T-helper 1 cell treated with Interleukin-12 subunit alpha and Interleukin-12 subunit beta and Interleukin-4 antibody, amounts not matched to agents 30 ng/mL and 1 ng/mL, for 36 hours (primary cell): ENCODE measurements around the gene ATOSB. TPM values are rescaled to one million over a fixed set of nuclear protein-coding genes. Genes with fewer than 3 reads are reported as not detected.

Experiments used
- intact Hi-C: fragments of 100-400 bp; cut with micrococcal nuclease; formaldehyde crosslinking; loops from one replicate; pipeline ENCODE4 v1.15.1; 2024
- total RNA-seq: library from RNA; stranded (reverse); gene quantifications from 2 replicates; pipeline ENCODE4 v1.2.3, GENCODE V29; 2022

Gene ATOSB
- total RNA-seq, 1 donor from 2014 or later: 16.2 TPM

- intact Hi-C loops: loop anchor here (1.0 to 5.0 kb wide), 4 partner anchors 35 to 1286 kb away; partner anchors contain the start of genes FAM221B, KIF24, NUDT2 and RNF38
These were observed 628 bp downstream of the ATOSB start for GRCh38 chr9:35114840-35115628.

- intact Hi-C loops: loop anchor here (2.0 kb wide), 2 partner anchors 785 to 1287 kb away; partner anchors contain the start of genes KIF24, NUDT2 and RNF38
These were observed 1.4 kb downstream of the ATOSB start for GRCh38 chr9:35114113-35114839.

- intact Hi-C loops: no loop called here
These were observed 3.2 kb downstream of the ATOSB start for GRCh38 chr9:35112257-35113020.

GRCh38 chr9:35111001-35111933 is 4.4 kb downstream of the ATOSB start:
- intact Hi-C loops: loop anchor here (1.0 to 2.0 kb wide), 8 partner anchors 8 to 637 kb away; partner anchors contain the start of genes CREB3, DNAJB5, GALT and PIGO

GRCh38 chr9:35110327-35110761 is 5.3 kb downstream of the ATOSB start:
- intact Hi-C loops: loop anchor here (2.0 kb wide), 1 partner anchor 464 kb away; the partner anchor contains the start of gene GALT

- intact Hi-C loops: no loop called here
These were observed 6.6 kb downstream of the ATOSB start for GRCh38 chr9:35108946-35109575.

- intact Hi-C loops: no loop called here
These were observed 7.2 kb downstream of the ATOSB start for GRCh38 chr9:35108461-35108860.

GRCh38 chr9:35107297-35108290 is 8.1 kb downstream of the ATOSB start:
- intact Hi-C loops: no loop called here

- intact Hi-C loops: no loop called here
These were observed 9.3 kb downstream of the ATOSB start for GRCh38 chr9:35106343-35106730.

- intact Hi-C loops: loop anchor here (1.0 kb wide), 1 partner anchor 9 kb away; the partner anchor contains the start of gene PIGO
These were observed 9.9 kb downstream of the ATOSB start for GRCh38 chr9:35105571-35106342.

GRCh38 chr9:35105126-35105525 is 10.5 kb downstream of the ATOSB start:
- intact Hi-C loops: loop anchor here (1.0 kb wide), 1 partner anchor 9 kb away; the partner anchor contains the start of gene PIGO

- intact Hi-C loops: no loop called here
These were observed 11.1 kb downstream of the ATOSB start for GRCh38 chr9:35104586-35104985.

GRCh38 chr9:35103660-35104191 is 11.9 kb downstream of the ATOSB start:
- intact Hi-C loops: loop anchor here (1.0 kb wide), 6 partner anchors 8 to 501 kb away; partner anchors contain the start of genes DNAJB5 and VCP

GRCh38 chr9:35102769-35103659 is 12.6 kb downstream of the ATOSB start, which contains the start of gene STOML2:
Gene STOML2 (minus strand): TSS chr9:35103131. CDS start chr9:35103094, 37 bp downstream.
- intact Hi-C loops: loop anchor here (1.0 kb wide), 6 partner anchors 8 to 501 kb away; partner anchors contain the start of genes DNAJB5 and VCP

GRCh38 chr9:35102465-35102768 is 13.2 kb downstream of the ATOSB start:
- intact Hi-C loops: no loop called here

- intact Hi-C loops: no loop called here
These were observed 18.1 kb downstream of the ATOSB start for GRCh38 chr9:35097573-35097972.
